ENCODE results near the gene GRIN1.

The GRIN1 gene

GRCh38 chr9:137138722-137139467, at the start of gene GRIN1:
GRIN1 (plus strand) TSS chr9:137139154; CDS start chr9:137139487, 333 bp downstream.
- no peak for TF ChIP-seq CTCF (IDR thresholded peaks at IDR 0.05; ENCODE audit: low read depth, low read length, missing control alignments)
- DNase-seq (ENCODE audit: low read depth) = no peak
- in situ Hi-C loops (cut with HindIII; ENCODE audit: low sequenced_read_pairs) = no loop called here
- no peak within 1 kb of the TSS for H3K4me3 ChIP-seq (ENCODE audit: low read depth, low read length)

- in situ Hi-C loops (cut with HindIII; ENCODE audit: low sequenced_read_pairs) = no loop called here
- no peak for DNase-seq (ENCODE audit: low read depth)
- H3K4me3 ChIP-seq (ENCODE audit: low read depth, low read length) = no peak overlapping the region
- no peak for TF ChIP-seq CTCF (IDR thresholded peaks at IDR 0.05; ENCODE audit: low read depth, low read length, missing control alignments)
Measured at GRCh38 chr9:137089232-137089947, 49.6 kb upstream of the GRIN1 start.

- TF ChIP-seq CTCF (IDR thresholded peaks at IDR 0.05; ENCODE audit: low read depth, low read length, missing control alignments) = no peak
- H3K4me3 ChIP-seq (ENCODE audit: low read depth, low read length) = no peak overlapping the region
- in situ Hi-C loops (cut with HindIII; ENCODE audit: low sequenced_read_pairs) = no loop called here
- no peak for DNase-seq (ENCODE audit: low read depth)
Measured at GRCh38 chr9:137095664-137096517, 43.1 kb upstream of the GRIN1 start.

- in situ Hi-C loops (cut with HindIII; ENCODE audit: low sequenced_read_pairs) = no loop called here
- no peak overlapping the region for H3K4me3 ChIP-seq (ENCODE audit: low read depth, low read length)
- TF ChIP-seq CTCF (IDR thresholded peaks at IDR 0.05; ENCODE audit: low read depth, low read length, missing control alignments) = no peak
- no peak for DNase-seq (ENCODE audit: low read depth)
Measured at GRCh38 chr9:137096785-137097546, 42.0 kb upstream of the GRIN1 start.

- no peak overlapping the region for H3K4me3 ChIP-seq (ENCODE audit: low read depth, low read length)
- in situ Hi-C loops (cut with HindIII; ENCODE audit: low sequenced_read_pairs) = no loop called here
- no peak for TF ChIP-seq CTCF (IDR thresholded peaks at IDR 0.05; ENCODE audit: low read depth, low read length, missing control alignments)
- DNase-seq (ENCODE audit: low read depth) = no peak
Measured at GRCh38 chr9:137097761-137098462, 41.0 kb upstream of the GRIN1 start.
